Measurements from ENCODE around the gene POLDIP2. TPM values are rescaled to one million over a fixed set of nuclear protein-coding genes. Genes with fewer than 3 reads are reported as not detected.

Gene POLDIP2
- total and polyA plus RNA-seq, 7 experiments from 2014 or later: 27.9 to 89.3 (median 31.1) TPM

DNA sequence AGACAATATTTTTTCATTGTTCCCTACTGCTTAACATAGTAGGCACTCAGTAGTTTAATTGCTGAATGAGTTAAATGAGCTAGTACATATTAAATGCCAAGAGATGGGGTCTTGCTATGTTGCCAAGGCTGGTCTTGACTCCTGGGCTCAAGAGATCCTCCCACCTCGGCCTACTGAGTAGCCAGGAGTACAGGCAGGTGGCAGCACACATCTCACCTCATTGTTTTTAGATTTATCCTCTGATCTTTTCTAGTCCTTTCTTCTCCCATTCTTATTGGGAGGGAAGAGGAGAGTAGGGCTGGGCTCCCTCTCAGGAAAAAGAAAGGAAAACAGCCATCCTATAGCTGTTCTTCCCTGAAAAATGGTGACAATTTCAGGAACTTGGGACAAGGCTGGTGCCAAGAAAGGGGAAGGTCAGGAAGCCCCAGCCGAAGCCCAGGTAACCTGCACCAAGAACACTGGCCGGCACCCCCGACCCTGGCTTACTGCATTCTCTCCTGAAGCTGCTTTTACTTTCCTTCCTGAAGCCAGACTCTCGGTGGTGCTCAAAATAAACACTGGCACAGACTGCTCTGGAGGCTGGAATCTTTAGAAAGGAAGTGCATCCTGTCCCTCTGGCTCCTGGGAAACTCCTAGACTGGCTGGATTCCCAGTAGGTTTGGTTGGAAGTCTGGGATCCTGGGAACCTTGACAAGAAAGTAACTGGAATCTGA lies 19.1 kb downstream of the POLDIP2 start:
- H3K4me1 Mint-ChIP-seq: peaks cover 25 to 52% (median 50%) of the 10 kb centered on the region in 7 donors
- H3K27ac Mint-ChIP-seq: peak overlapping the region in 1 of 9 donors; percentile 97
- CTCF ChIA-PET: no interaction called here
- Histone ChIP-seq H3K9me3 (ENCODE audit: control insufficient read depth in 2 of 3, low read length in 3 of 3) (no peaks in the 10 kb centered on the region), H3K36me3 (ENCODE audit: control insufficient read depth in 2 of 3, insufficient read depth in 3 of 3, low read length in 3 of 3) (peaks cover 0 to 46% (median 10%) of the 10 kb centered on the region in 3 experiments), H3K4me3 (ENCODE audit: low read length) (no peak overlapping the region), H3K27ac (ENCODE audit: low read depth, low read length) (no peak overlapping the region), H3K4me1 (ENCODE audit: control insufficient read depth in 2 of 2, insufficient read depth in 2 of 2, low read length in 2 of 2) (peaks cover 16 to 19% of the 10 kb centered on the region in 2 donors), H3K27me3 (ENCODE audit: control insufficient read depth in 2 of 2, insufficient read depth in 2 of 2, low read length in 2 of 2) (no peaks in the 10 kb centered on the region)
- no peaks in the 10 kb centered on the region for H3K9me3 Mint-ChIP-seq
- H3K36me3 Mint-ChIP-seq: peaks cover 0 to 22% (median 4%) of the 10 kb centered on the region in 5 donors
- DNase-seq (no peak), ATAC-seq (no peak)
- no peaks in the 10 kb centered on the region for H3K27me3 Mint-ChIP-seq
- H3K4me3 Mint-ChIP-seq: peak overlapping the region in 5 of 10 donors; percentile 64 to 99 (median 91)
- intact Hi-C loops (cut with micrococcal nuclease): loop anchor here (5.0 to 10.0 kb wide), 3 partner anchors 207 to 324 kb away; partner anchors contain the start of genes BLTP2 (in 1 of the 2), SDF2 (in 1 of the 2) and SUPT6H (in 1 of the 2)
- POLR2A ChIA-PET: interaction anchor here (1.0 to 2.7 kb wide), 3 partner anchors 9 to 78 kb away, joined by 3 to 12 read pairs (median 3); partner anchors contain the start of gene POLDIP2

DNA sequence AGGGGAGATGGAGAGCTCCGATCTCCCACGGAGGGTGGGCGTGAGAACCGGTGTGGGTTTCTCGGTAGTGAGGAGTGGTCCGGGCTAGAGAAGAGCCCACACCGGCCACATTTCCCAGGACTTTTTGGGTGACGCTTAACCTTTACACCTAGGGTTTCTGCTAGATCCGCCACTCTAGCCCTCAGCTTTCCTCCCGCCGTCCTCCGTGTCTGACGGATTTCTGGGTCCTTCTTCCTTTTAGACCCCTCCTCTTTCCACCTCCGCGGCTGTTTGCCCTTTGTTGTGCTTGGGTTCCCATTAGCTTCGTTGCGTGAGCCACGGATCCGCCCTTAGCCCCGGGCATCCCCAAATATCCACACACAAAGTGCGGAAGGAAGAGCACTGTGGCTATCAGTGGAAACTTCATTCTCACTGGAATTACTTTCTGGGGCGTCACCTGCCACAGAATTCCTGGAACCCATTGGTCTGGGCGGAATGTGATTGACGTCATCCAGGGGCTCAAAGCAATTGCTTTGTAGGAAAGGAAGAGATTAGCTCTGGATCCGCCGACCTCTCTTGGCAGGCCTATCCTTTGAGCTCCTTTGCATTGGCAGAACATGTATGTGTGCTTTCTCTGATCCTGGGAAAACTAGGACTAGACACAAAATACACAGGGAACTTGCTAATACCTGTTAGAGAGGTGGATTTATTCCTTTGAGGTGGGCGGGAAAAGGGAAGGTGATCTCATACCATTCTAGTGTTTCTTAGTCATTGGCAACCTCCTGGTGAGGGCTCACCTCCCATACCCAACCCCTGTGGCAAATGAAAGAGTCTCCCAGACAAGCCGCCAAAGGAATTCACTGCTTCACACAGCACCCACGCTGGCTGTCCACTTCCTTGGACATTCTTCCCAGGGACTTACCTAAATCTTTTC lies 21.1 kb downstream of the POLDIP2 start:
- peak in 1 of 9 donors; percentile 33 for DNase-seq
- no peaks in the 10 kb centered on the region for H3K27me3 ChIP-seq (ENCODE audit: control insufficient read depth in 2 of 2, insufficient read depth in 2 of 2, low read length in 2 of 2)
- no peaks in the 10 kb centered on the region for H3K27me3 Mint-ChIP-seq
- peaks cover 31 to 63% (median 59%) of the 10 kb centered on the region in 7 donors for H3K4me1 Mint-ChIP-seq
- H3K27ac ChIP-seq (ENCODE audit: low read depth, low read length): peak overlapping the region; percentile 95
- H3K36me3 Mint-ChIP-seq: peaks cover 0 to 20% (median 0%) of the 10 kb centered on the region in 5 donors
- H3K4me3 ChIP-seq (ENCODE audit: low read length): peak overlapping the region; percentile 79
- no peak for ATAC-seq
- intact Hi-C loops (cut with micrococcal nuclease): loop anchor here (1.0 to 10.0 kb wide), 16 partner anchors 17 to 531 kb away; partner anchors contain the start of genes POLDIP2 (in 2 of the 2), SARM1 (in 2 of the 2), TMEM97 (in 2 of the 2) and ALDOC (in 1 of the 2)
- no peaks in the 10 kb centered on the region for H3K9me3 ChIP-seq (ENCODE audit: control insufficient read depth in 2 of 3, low read length in 3 of 3)
- ChIA-PET POLR2A (interaction anchor here (0.7 to 4.6 kb wide), 22 partner anchors 10 to 615 kb away, joined by 3 to 75 read pairs (median 4); partner anchors contain the start of genes ALDOC, BLTP2, PHF12 and POLDIP2), CTCF (interaction anchor here (0.5 to 1.8 kb wide), 4 partner anchors 14 to 310 kb away, joined by 3 to 14 read pairs (median 3); partner anchors contain the start of gene POLDIP2)
- H3K27ac Mint-ChIP-seq: peak overlapping the region; percentile 90 to 98 (median 97)
- H3K4me1 ChIP-seq (ENCODE audit: control insufficient read depth in 2 of 2, insufficient read depth in 2 of 2, low read length in 2 of 2): peaks cover 16 to 19% of the 10 kb centered on the region in 2 donors
- H3K9me3 Mint-ChIP-seq: no peaks in the 10 kb centered on the region
- peaks cover 0 to 37% (median 6%) of the 10 kb centered on the region in 3 experiments for H3K36me3 ChIP-seq (ENCODE audit: control insufficient read depth in 2 of 3, insufficient read depth in 3 of 3, low read length in 3 of 3)
- H3K4me3 Mint-ChIP-seq: peak overlapping the region; percentile 86 to 99 (median 97)

DNA sequence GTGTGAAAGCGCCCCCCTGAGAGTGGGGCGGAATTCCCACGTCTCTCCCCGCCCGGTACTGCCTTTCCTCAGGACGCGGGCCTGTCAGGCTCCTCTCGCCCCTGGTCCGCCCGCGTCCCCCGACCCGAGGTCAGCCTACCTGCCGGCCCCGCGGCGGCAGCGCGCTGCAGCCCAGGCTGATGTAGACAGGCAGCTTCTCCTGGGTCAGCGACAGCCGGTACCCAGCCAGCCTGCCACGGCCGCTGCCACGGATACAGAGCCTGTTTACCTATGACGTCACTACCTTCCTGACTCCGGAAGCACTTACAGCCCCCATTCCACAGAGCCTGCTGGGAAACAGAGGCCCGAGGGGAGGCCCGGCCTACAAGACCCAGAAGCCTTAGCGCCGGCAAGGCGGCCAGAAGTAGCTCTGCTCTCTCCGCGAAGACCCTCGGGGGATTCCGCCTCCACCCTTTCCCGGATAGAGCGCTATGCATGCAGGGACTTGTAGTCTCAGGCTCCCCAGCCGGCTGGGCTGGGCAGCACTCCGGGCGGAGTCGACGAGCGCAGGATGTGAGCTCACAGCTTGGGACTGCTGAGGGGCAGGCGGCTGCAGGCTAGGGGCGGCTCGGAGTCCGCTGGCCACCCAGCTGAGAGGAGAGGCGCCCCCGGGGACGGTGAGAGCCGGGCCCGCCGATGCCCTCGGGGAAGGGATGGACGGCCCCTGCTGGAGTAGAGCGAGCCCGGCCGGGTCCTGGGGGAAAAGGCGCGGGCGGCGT lies 21.9 kb downstream of the POLDIP2 start, which contains the start of the genes IFT20 and TNFAIP1:
Gene IFT20 (minus strand): TSS at position 272 of the 758 bp plus-strand sequence. CDS start 3,487 bp downstream, outside the sequence.
Gene TNFAIP1 (plus strand): TSS at position 561 of the 758 bp plus-strand sequence. CDS start 3,761 bp downstream, outside the sequence.
- H3K4me1 ChIP-seq (ENCODE audit: control insufficient read depth in 2 of 2, insufficient read depth in 2 of 2, low read length in 2 of 2): peaks cover 16 to 19% of the 10 kb centered on the region in 2 donors
- H3K27me3 ChIP-seq (ENCODE audit: control insufficient read depth in 2 of 2, insufficient read depth in 2 of 2, low read length in 2 of 2): no peaks in the 10 kb centered on the region
- POLR2A ChIA-PET: interaction anchor here (0.7 to 4.6 kb wide), 22 partner anchors 11 to 616 kb away, joined by 3 to 75 read pairs (median 4); partner anchors contain the start of genes ALDOC, BLTP2, PHF12 and POLDIP2
- peaks cover 0 to 15% (median 0%) of the 10 kb centered on the region in 5 donors for H3K36me3 Mint-ChIP-seq
- H3K4me1 Mint-ChIP-seq: peaks cover 31 to 63% (median 59%) of the 10 kb centered on the region in 7 donors
- ATAC-seq: peak; percentile 98
- H3K36me3 ChIP-seq (ENCODE audit: control insufficient read depth in 2 of 3, insufficient read depth in 3 of 3, low read length in 3 of 3): peaks cover 0 to 37% (median 7%) of the 10 kb centered on the region in 3 experiments
- intact Hi-C loops (cut with micrococcal nuclease): loop anchor here (1.0 to 10.0 kb wide), 16 partner anchors 16 to 530 kb away; partner anchors contain the start of genes POLDIP2 (in 2 of the 2), SARM1 (in 2 of the 2), TMEM97 (in 2 of the 2) and ALDOC (in 1 of the 2)
- peak within 1 kb of the TSS; percentile 79 for H3K4me3 ChIP-seq (ENCODE audit: low read length)
- H3K4me3 Mint-ChIP-seq: peak within 1 kb of the TSS; percentile 86 to 99 (median 97)
- DNase-seq: peak; percentile 86 to 100 (median 98)
- H3K9me3 ChIP-seq (ENCODE audit: control insufficient read depth in 2 of 3, low read length in 3 of 3): no peaks in the 10 kb centered on the region
- no peaks in the 10 kb centered on the region for H3K9me3 Mint-ChIP-seq
- CTCF ChIA-PET: interaction anchor here (0.5 to 1.8 kb wide), 3 partner anchors 15 to 311 kb away, joined by 3 to 14 read pairs (median 3); partner anchors contain the start of gene POLDIP2
- no peaks in the 10 kb centered on the region for H3K27me3 Mint-ChIP-seq
- H3K27ac Mint-ChIP-seq: peak within 1 kb of the TSS; percentile 91 to 98 (median 97)
- H3K27ac ChIP-seq (ENCODE audit: low read depth, low read length): peak within 1 kb of the TSS; percentile 95

DNA sequence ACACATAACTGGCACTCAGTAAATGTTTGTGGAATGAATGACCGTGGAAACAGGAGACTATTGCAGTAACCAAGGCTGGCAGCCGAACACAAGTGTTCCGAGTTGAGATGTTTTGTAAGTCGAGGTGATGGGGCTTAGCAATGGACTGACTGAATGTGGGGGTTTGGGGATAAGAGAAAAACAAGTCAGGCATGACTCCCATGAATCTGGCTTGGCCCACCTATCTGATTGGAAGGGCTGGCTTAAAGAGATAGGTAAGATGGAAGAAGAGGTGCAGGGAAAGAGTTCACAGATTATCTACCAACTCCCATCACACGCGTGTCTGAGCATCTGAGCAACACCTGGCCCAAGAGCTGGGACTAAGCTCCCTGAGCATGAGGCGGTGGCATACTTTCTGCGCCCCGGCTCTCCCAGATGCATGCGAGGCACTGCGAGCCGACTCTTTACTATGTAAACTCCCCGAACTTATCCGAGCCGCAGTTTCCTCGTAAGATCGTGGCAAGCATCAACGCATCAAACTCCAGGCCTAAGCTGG lies 22.6 kb downstream of the POLDIP2 start:
- CTCF ChIA-PET: interaction anchor here (1.8 kb wide), 1 partner anchor 22 kb away, joined by 14 read pairs; the partner anchor contains the start of gene POLDIP2
- peak overlapping the region; percentile 95 for H3K27ac ChIP-seq (ENCODE audit: low read depth, low read length)
- intact Hi-C loops (cut with micrococcal nuclease): loop anchor here (1.0 to 10.0 kb wide), 16 partner anchors 15 to 529 kb away; partner anchors contain the start of genes POLDIP2 (in 2 of the 2), SARM1 (in 2 of the 2), TMEM97 (in 2 of the 2) and ALDOC (in 1 of the 2)
- Mint-ChIP-seq H3K4me3 (peak overlapping the region; percentile 86 to 99 (median 97)), H3K27ac (peak overlapping the region; percentile 91 to 98 (median 97)), H3K27me3 (no peaks in the 10 kb centered on the region), H3K36me3 (peaks cover 0 to 13% (median 0%) of the 10 kb centered on the region in 5 donors), H3K9me3 (no peaks in the 10 kb centered on the region), H3K4me1 (peaks cover 31 to 63% (median 59%) of the 10 kb centered on the region in 7 donors)
- H3K27me3 ChIP-seq (ENCODE audit: control insufficient read depth in 2 of 2, insufficient read depth in 2 of 2, low read length in 2 of 2): no peaks in the 10 kb centered on the region
- H3K36me3 ChIP-seq (ENCODE audit: control insufficient read depth in 2 of 3, insufficient read depth in 3 of 3, low read length in 3 of 3): peaks cover 0 to 33% (median 7%) of the 10 kb centered on the region in 3 experiments
- H3K4me3 ChIP-seq (ENCODE audit: low read length): peak overlapping the region; percentile 79
- ATAC-seq (no peak), DNase-seq (no peak)
- H3K9me3 ChIP-seq (ENCODE audit: control insufficient read depth in 2 of 3, low read length in 3 of 3): no peaks in the 10 kb centered on the region
- peaks cover 16 to 19% of the 10 kb centered on the region in 2 donors for H3K4me1 ChIP-seq (ENCODE audit: control insufficient read depth in 2 of 2, insufficient read depth in 2 of 2, low read length in 2 of 2)
- POLR2A ChIA-PET: interaction anchor here (1.0 to 4.6 kb wide), 9 partner anchors 11 to 617 kb away, joined by 5 to 75 read pairs (median 8); partner anchors contain the start of genes BLTP2, PHF12 and POLDIP2

DNA sequence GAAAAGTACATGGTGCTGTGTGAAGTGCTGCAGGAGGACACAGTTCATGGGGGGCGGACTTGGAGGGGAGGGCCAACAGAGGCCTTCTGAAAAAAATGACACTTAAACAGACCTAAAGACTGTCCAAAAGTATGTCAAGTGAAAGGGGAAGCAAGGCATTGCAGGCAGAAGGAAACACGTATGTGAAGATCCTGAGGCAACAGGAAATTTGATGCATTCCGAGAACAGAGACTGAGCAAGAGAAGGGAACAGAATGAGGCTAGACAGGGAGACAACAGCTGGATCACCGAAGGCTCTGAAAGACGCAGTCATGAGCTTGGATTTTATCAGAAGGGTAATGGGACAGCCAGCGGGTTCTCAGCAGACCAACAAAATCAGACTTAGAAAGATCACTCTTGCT lies 23.2 kb downstream of the POLDIP2 start:
- Mint-ChIP-seq H3K27ac (peak overlapping the region; percentile 91 to 98 (median 97)), H3K9me3 (no peaks in the 10 kb centered on the region), H3K36me3 (peaks cover 0 to 15% (median 0%) of the 10 kb centered on the region in 5 donors), H3K4me1 (peaks cover 31 to 61% (median 59%) of the 10 kb centered on the region in 7 donors), H3K27me3 (no peaks in the 10 kb centered on the region), H3K4me3 (peak overlapping the region; percentile 86 to 99 (median 97))
- H3K27me3 ChIP-seq (ENCODE audit: control insufficient read depth in 2 of 2, insufficient read depth in 2 of 2, low read length in 2 of 2): no peaks in the 10 kb centered on the region
- H3K36me3 ChIP-seq (ENCODE audit: control insufficient read depth in 2 of 3, insufficient read depth in 3 of 3, low read length in 3 of 3): peaks cover 3 to 32% (median 7%) of the 10 kb centered on the region in 3 experiments
- DNase-seq: no peak
- H3K27ac ChIP-seq (ENCODE audit: low read depth, low read length): peak overlapping the region; percentile 95
- peak overlapping the region; percentile 79 for H3K4me3 ChIP-seq (ENCODE audit: low read length)
- ATAC-seq: no peak
- intact Hi-C loops (cut with micrococcal nuclease): loop anchor here (2.0 to 10.0 kb wide), 6 partner anchors 55 to 395 kb away; partner anchors contain the start of genes BLTP2 (in 1 of the 2), NEK8 (in 1 of the 2), PIGS (in 1 of the 2) and RPL23A (in 1 of the 2)
- no peaks in the 10 kb centered on the region for H3K9me3 ChIP-seq (ENCODE audit: control insufficient read depth in 2 of 3, low read length in 3 of 3)
- CTCF ChIA-PET: no interaction called here
- H3K4me1 ChIP-seq (ENCODE audit: control insufficient read depth in 2 of 2, insufficient read depth in 2 of 2, low read length in 2 of 2): peaks cover 16 to 19% of the 10 kb centered on the region in 2 donors
- POLR2A ChIA-PET: interaction anchor here (2.7 to 4.6 kb wide), 2 partner anchors 23 to 617 kb away, joined by 18 to 75 read pairs; partner anchors contain the start of genes PHF12 and POLDIP2
